Fibroblast of lung (primary cell): Measurements from ENCODE around the gene CCNF. TPM values are rescaled to one million over a fixed set of nuclear protein-coding genes. Genes with fewer than 3 reads are reported as not detected.

Experiments
- DNase-seq, 2 donors: peaks; one replicate each; pipeline versions ENCODE4 v3.0.0 to v3.0.0-alpha.2; 2010; ENCODE audit warnings: low read depth in 2 of 2
- H2AFZ ChIP-seq: 2 replicates; pipeline ENCODE4 v1.5.1; 2012; ENCODE audit warnings: low read length, control low read depth, inconsistent platforms
- H3K27ac ChIP-seq: 2 replicates; pipeline ENCODE4 v1.5.1; 2011; ENCODE audit warnings: low read length, control low read depth; ENCODE audit not compliant: insufficient read depth
- H3K27me3 ChIP-seq: 2 replicates; pipeline ENCODE4 v1.5.1; 2011; ENCODE audit warnings: mild to moderate bottlenecking, low read length; ENCODE audit not compliant: control insufficient read depth, insufficient read depth
- H3K36me3 ChIP-seq: 2 replicates; pipeline ENCODE4 v1.5.1; 2011; ENCODE audit warnings: low read length; ENCODE audit not compliant: control insufficient read depth, insufficient read depth
- H3K4me1 ChIP-seq: 2 replicates; pipeline ENCODE4 v1.5.1; 2011; ENCODE audit warnings: low read length; ENCODE audit not compliant: control insufficient read depth, insufficient read depth; ENCODE audit errors: extremely low read depth
- H3K4me2 ChIP-seq: 2 replicates; pipeline ENCODE4 v1.5.1; 2011; ENCODE audit warnings: low read length, control low read depth; ENCODE audit not compliant: insufficient read depth; ENCODE audit errors: extremely low read depth
- H3K4me3 ChIP-seq, 4 experiments: fragments of 200-600 bp in 1 of 4; sonication (generic) in 1 of 4; replicated peaks in 1 of 4; 2 replicates each; pipeline ENCODE4 v1.5.1; 2011 to 2016; ENCODE audit warnings: low read length in 4 of 4, low read depth in 3 of 4, mild to moderate bottlenecking in 3 of 4, control low read depth in 2 of 4, inconsistent platforms in 1 of 4, mixed read lengths in 1 of 4; ENCODE audit not compliant: insufficient read depth in 1 of 4; ENCODE audit errors: control extremely low read depth in 1 of 4
- H3K79me2 ChIP-seq: 2 replicates; pipeline ENCODE4 v1.5.1; 2012; ENCODE audit warnings: mild to moderate bottlenecking, low read length, inconsistent platforms; ENCODE audit not compliant: control insufficient read depth, insufficient read depth
- H3K9ac ChIP-seq: 2 replicates; pipeline ENCODE4 v1.5.1; 2011; ENCODE audit warnings: mild to moderate bottlenecking, low read length, control low read depth; ENCODE audit not compliant: insufficient read depth
- H3K9me3 ChIP-seq: 2 replicates; pipeline ENCODE4 v1.5.1; 2012; ENCODE audit warnings: low read depth, low read length; ENCODE audit not compliant: control insufficient read depth, insufficient read depth
- H4K20me1 ChIP-seq: 2 replicates; pipeline ENCODE4 v1.5.1; 2011; ENCODE audit warnings: low read length; ENCODE audit not compliant: control insufficient read depth, insufficient read depth; ENCODE audit errors: extremely low read depth
- EZH2 ChIP-seq: IDR thresholded peaks from 2 replicates; pipeline ENCODE4 v1.5.1; 2012; ENCODE audit warnings: low read length, control low read depth, mild to moderate bottlenecking; ENCODE audit errors: missing control alignments
- polyA plus RNA-seq, 2 donors: library from polyadenylated mRNA; depleted of rRNA in 1 of 2; stranded (reverse) in 1 of 2; unstranded in 1 of 2; fragments of >200 nt; gene quantifications; 2 replicates each; pipeline ENCODE4 v1.2.1, GENCODE V29; 2011 to 2012; ENCODE audit warnings: missing spikeins in 1 of 2
- total RNA-seq: library from RNA; depleted of rRNA; stranded (reverse); fragments of >200 nt; gene quantifications from 2 replicates; pipeline ENCODE4 v1.2.1, GENCODE V29; 2014
- TF ChIP-seq, protein P1 (sequence below), 2 donors: IDR thresholded peaks in 1 of 2; conservative IDR thresholded peaks in 1 of 2; 1 replicate in 1 of 2; 2 replicates in 1 of 2; pipeline ENCODE4 v1.5.1; 2011 to 2012; ENCODE audit warnings: low read length in 2 of 2, control low read depth in 1 of 2, inconsistent platforms in 1 of 2, low read depth in 1 of 2, mild to moderate bottlenecking in 1 of 2

The CCNF gene
- total and polyA plus RNA-seq, 2 donors (not counting 1 experiment from before 2014, with no cell fraction given): 3.8 to 7.3 TPM

DNA sequence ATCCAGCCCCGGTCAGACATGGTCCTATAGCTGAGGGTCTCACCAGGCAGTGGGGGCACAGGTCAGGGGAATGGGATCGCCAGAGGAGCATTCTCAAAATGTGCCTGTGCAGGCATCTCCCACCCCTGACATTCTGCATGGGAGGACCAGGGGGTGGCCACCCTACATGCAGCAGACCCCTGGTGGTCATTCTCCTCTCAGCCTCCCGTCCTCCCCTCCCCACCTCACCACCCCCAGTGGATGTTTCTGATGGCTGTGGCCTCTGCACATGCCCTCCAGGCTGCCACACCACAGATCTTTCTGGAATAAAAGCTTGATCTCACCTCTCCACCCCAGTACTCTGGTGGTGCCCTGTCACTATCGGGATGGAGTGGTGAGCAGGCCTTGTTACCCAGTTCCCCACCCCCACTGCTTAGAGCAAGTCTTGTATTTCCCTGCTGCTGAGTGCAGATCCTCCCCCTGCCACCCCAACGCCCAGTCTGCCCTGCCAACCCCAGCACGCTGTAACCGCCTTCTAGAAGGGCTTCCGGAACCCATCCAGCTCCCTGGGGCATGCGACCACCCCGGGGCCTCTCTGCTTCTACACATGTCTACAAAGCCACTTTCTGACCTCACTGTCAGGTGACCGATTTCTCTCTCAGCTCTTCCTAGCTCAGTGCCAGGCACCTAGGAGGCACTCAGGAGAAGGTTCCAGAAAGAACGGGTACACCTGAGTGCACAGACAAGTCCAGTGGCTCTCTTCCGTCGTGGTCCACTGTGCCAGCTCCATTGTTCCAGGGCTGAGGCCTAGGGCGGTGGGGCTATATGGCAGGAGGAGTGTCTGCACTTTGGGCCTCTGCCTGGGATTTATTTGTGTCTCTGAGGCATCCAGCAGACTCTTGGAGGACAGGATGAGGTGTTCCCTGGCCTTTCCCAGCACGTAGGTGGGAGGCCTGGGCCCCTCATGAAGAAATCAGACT is 55.0 kb downstream of the CCNF start:
- no peak for DNase-seq
- no peaks in the 10 kb centered on the region for H4K20me1 ChIP-seq
- no peak for TF ChIP-seq EZH2
- TF ChIP-seq, protein P1, sequence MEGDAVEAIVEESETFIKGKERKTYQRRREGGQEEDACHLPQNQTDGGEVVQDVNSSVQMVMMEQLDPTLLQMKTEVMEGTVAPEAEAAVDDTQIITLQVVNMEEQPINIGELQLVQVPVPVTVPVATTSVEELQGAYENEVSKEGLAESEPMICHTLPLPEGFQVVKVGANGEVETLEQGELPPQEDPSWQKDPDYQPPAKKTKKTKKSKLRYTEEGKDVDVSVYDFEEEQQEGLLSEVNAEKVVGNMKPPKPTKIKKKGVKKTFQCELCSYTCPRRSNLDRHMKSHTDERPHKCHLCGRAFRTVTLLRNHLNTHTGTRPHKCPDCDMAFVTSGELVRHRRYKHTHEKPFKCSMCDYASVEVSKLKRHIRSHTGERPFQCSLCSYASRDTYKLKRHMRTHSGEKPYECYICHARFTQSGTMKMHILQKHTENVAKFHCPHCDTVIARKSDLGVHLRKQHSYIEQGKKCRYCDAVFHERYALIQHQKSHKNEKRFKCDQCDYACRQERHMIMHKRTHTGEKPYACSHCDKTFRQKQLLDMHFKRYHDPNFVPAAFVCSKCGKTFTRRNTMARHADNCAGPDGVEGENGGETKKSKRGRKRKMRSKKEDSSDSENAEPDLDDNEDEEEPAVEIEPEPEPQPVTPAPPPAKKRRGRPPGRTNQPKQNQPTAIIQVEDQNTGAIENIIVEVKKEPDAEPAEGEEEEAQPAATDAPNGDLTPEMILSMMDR (conservative IDR thresholded peaks at IDR 0.05 in 1 of 2, IDR thresholded peaks at IDR 0.05 in 1 of 2; ENCODE audit: low read depth in 1 of 2, low read length in 2 of 2): no peak
- no peak overlapping the region for H3K9ac ChIP-seq
- no peaks in the 10 kb centered on the region for H3K36me3 ChIP-seq
- peaks cover 3% of the 10 kb centered on the region for H3K79me2 ChIP-seq
- no peak overlapping the region for H3K4me2 ChIP-seq
- H3K27me3 ChIP-seq: no peaks in the 10 kb centered on the region
- no peak overlapping the region for H3K4me3 ChIP-seq
- H3K4me1 ChIP-seq: peaks cover 17% of the 10 kb centered on the region
- no peak overlapping the region for H2AFZ ChIP-seq
- no peak overlapping the region for H3K27ac ChIP-seq
- no peaks in the 10 kb centered on the region for H3K9me3 ChIP-seq

DNA sequence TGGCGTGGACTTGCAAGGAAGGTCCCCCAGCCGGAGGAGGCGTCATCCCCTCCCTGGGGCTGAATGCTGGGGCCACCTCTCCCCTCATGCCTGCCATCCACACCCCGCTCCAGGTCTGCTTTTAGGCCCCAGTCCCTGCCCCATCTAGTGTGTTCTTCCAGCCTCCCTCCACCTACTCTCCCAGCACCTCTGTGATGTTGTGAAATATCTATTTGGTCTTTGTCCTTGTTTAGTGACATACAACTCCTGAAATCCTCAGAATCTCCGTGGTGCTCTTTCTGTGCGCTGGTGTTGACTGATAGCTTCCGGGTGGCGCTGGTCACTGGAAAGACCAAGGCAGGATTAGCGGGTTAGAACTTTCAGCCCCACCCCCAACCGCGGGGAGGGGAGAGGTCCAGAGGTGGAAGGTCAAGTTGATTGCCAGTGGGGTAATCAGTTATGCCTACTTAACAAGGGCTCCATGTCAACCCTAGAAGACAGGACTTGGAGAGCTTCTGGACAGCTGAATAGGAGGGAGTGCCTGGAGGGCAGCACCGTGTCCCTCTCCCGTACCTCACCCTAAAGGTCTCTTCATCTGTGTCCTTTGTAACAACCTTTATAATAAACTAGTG is 55.8 kb downstream of the CCNF start:
- H3K79me2 ChIP-seq: peaks cover 3% of the 10 kb centered on the region
- no peak overlapping the region for H2AFZ ChIP-seq
- H3K36me3 ChIP-seq: no peaks in the 10 kb centered on the region
- no peaks in the 10 kb centered on the region for H4K20me1 ChIP-seq
- H3K4me3 ChIP-seq: no peak overlapping the region
- H3K27ac ChIP-seq: no peak overlapping the region
- peaks cover 17% of the 10 kb centered on the region for H3K4me1 ChIP-seq
- DNase-seq: no peak
- no peak overlapping the region for H3K4me2 ChIP-seq
- H3K9ac ChIP-seq: no peak overlapping the region
- H3K9me3 ChIP-seq: no peaks in the 10 kb centered on the region
- no peaks in the 10 kb centered on the region for H3K27me3 ChIP-seq
- TF ChIP-seq EZH2: no peak
- TF ChIP-seq, protein P1 (conservative IDR thresholded peaks at IDR 0.05 in 1 of 2, IDR thresholded peaks at IDR 0.05 in 1 of 2; ENCODE audit: low read depth in 1 of 2, low read length in 2 of 2): no peak

DNA sequence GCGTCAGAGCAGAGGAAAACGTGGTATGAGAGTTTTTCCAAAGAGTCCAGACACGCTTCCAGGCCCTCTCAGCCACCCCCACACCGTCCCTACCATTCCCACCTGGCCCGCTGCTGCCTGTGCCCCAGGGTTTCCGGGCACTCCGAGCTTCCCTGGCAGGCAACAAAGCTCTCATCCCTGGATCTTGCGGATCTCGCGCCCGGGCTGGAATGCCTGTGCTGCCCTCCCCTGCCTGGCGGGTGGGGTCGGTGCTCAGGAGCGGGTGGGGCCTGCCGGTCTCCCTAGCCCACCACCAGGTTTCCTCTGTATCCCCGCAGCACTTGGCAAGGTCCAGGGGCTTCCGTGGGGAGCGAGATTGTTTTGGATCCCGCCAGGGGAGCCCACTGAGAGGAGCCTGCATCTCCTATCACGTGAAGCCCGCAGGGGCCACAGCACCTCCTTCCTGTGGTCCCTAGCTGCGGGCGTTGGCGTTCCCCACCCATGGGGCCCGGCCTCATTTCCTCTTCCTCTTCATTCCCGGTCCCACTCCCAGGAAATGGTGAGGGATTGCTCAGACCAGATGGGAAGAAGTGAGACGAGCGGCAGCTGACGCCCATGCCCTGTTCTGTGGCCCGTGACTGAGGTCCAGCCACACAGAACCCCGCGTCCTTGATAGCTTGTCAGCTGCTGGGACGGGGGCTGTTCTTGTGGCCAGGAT is 56.7 kb downstream of the CCNF start:
- Histone ChIP-seq H3K4me3 (no peak overlapping the region), H3K79me2 (peaks cover 3% of the 10 kb centered on the region), H4K20me1 (no peaks in the 10 kb centered on the region), H3K27me3 (no peaks in the 10 kb centered on the region), H3K9ac (no peak overlapping the region), H3K27ac (no peak overlapping the region), H3K36me3 (no peaks in the 10 kb centered on the region), H3K9me3 (no peaks in the 10 kb centered on the region), H2AFZ (no peak overlapping the region), H3K4me2 (no peak overlapping the region), H3K4me1 (peaks cover 17% of the 10 kb centered on the region)
- DNase-seq: no peak
- TF ChIP-seq, protein P1 (conservative IDR thresholded peaks at IDR 0.05 in 1 of 2, IDR thresholded peaks at IDR 0.05 in 1 of 2; ENCODE audit: low read depth in 1 of 2, low read length in 2 of 2): no peak
- TF ChIP-seq EZH2: no peak
